Mesendoderm (in vitro differentiated cells): Measurements from ENCODE around the gene KASH5.
A peak's percentile ranks its signal among the peaks of the same experiment; 100 is the strongest.

Experiments used
- DNase-seq: peaks from one replicate; pipeline ENCODE4 v3.0.0; 2013
- H2AK5ac ChIP-seq: 2 replicates; pipeline ENCODE4 v1.6.1; 2013; ENCODE audit warnings: low read length, inconsistent platforms
- H2BK120ac ChIP-seq: 2 replicates; pipeline ENCODE4 v1.6.1; 2013; ENCODE audit warnings: low read depth, mild to moderate bottlenecking, low read length, moderate library complexity, mixed read lengths
- H2BK15ac ChIP-seq: replicated peaks from 2 replicates; pipeline ENCODE4 v1.6.1; 2013; ENCODE audit warnings: low read depth, mild to moderate bottlenecking, moderate library complexity
- H2BK5ac ChIP-seq: 2 replicates; pipeline ENCODE4 v1.6.1; 2013; ENCODE audit warnings: low read length, inconsistent platforms
- H3K18ac ChIP-seq: 2 replicates; pipeline ENCODE4 v1.6.1; 2013; ENCODE audit warnings: mild to moderate bottlenecking, low read length, mixed read lengths
- H3K23ac ChIP-seq: one replicate; pipeline ENCODE4 v1.6.1; 2013; ENCODE audit warnings: low read length
- H3K27ac ChIP-seq: 2 replicates; pipeline ENCODE4 v1.5.1; 2013; ENCODE audit warnings: low read depth, mild to moderate bottlenecking, inconsistent platforms, low read length, moderate library complexity
- H3K27me3 ChIP-seq: 2 replicates; pipeline ENCODE4 v1.6.1; 2013; ENCODE audit warnings: low read length, control low read depth, mild to moderate bottlenecking, inconsistent platforms; ENCODE audit not compliant: insufficient read depth, poor library complexity
- H3K36me3 ChIP-seq: 2 replicates; pipeline ENCODE4 v1.6.1; 2013; ENCODE audit warnings: low read length, inconsistent platforms; ENCODE audit not compliant: control insufficient read depth, insufficient read depth
- H3K4ac ChIP-seq: one replicate; pipeline ENCODE4 v1.6.1; 2013; ENCODE audit warnings: low read depth, mild to moderate bottlenecking, low read length, moderate library complexity
- H3K4me1 ChIP-seq: 2 replicates; pipeline ENCODE4 v1.6.1; 2013; ENCODE audit warnings: low read depth, low read length, inconsistent platforms; ENCODE audit not compliant: control insufficient read depth
- H3K4me2 ChIP-seq: 2 replicates; pipeline ENCODE4 v1.6.1; 2013; ENCODE audit warnings: low read length
- H3K4me3 ChIP-seq: 2 replicates; pipeline ENCODE4 v1.5.1; 2013; ENCODE audit warnings: mild to moderate bottlenecking, low read length
- H3K56ac ChIP-seq: one replicate; pipeline ENCODE4 v1.6.1; 2013; ENCODE audit warnings: low read length
- H3K79me1 ChIP-seq: 2 replicates; pipeline ENCODE4 v1.6.1; 2013; ENCODE audit warnings: low read length, inconsistent platforms
- H3K79me2 ChIP-seq: 2 replicates; pipeline ENCODE4 v1.6.1; 2013; ENCODE audit warnings: mild to moderate bottlenecking, low read length; ENCODE audit not compliant: control insufficient read depth, insufficient read depth
- H3K9ac ChIP-seq: 2 replicates; pipeline ENCODE4 v1.6.1; 2013; ENCODE audit warnings: low read length, inconsistent platforms
- H4K5ac ChIP-seq: one replicate; pipeline ENCODE4 v1.6.1; 2013; ENCODE audit warnings: low read length
- H4K8ac ChIP-seq: one replicate; pipeline ENCODE4 v1.6.1; 2013; ENCODE audit warnings: low read depth, mild to moderate bottlenecking, control low read depth, low read length, moderate library complexity
- WGBS: extraction: QIAGEN DNeasy Blood & Tissue Kit; methylation state at CpG from one replicate; pipeline ENCODE4 v1.1.7; 2013; ENCODE audit warnings: low lambda C conversion rate, missing lambda C conversion rate; ENCODE audit not compliant: insufficient coverage; ENCODE audit errors: extremely low coverage; 5-methylcytosine and 5-hydroxymethylcytosine counted together

KASH5 gene

GRCh38 chr19:49432141-49433073, 44.4 kb downstream of the KASH5 start:
- Histone ChIP-seq H3K79me1 (no peaks in the 10 kb centered on the region), H2BK15ac (no peak overlapping the region), H2BK120ac (no peak overlapping the region), H3K4me2 (no peak overlapping the region), H4K5ac (no peak overlapping the region), H3K4me3 (no peak overlapping the region), H3K9ac (no peak overlapping the region), H3K79me2 (no peaks in the 10 kb centered on the region), H3K23ac (no peak overlapping the region), H3K18ac (no peak overlapping the region), H2BK5ac (no peak overlapping the region), H3K27me3 (peaks cover 7% of the 10 kb centered on the region), H3K27ac (no peak overlapping the region), H3K4me1 (no peaks in the 10 kb centered on the region), H3K4ac (no peak overlapping the region), H4K8ac (no peak overlapping the region), H3K56ac (peak overlapping the region; percentile 17), H3K36me3 (no peaks in the 10 kb centered on the region), H2AK5ac (no peak overlapping the region)
- no CpG with 5 or more reads among the region's 63 CpGs for WGBS
- DNase-seq = peak; percentile 66

- no CpG with 5 or more reads among the region's 31 CpGs for WGBS
- Histone ChIP-seq H3K27ac (no peak overlapping the region), H3K9ac (no peak overlapping the region), H3K4me3 (no peak overlapping the region), H3K4ac (no peak overlapping the region), H4K5ac (no peak overlapping the region), H3K4me2 (no peak overlapping the region), H4K8ac (no peak overlapping the region), H2AK5ac (no peak overlapping the region), H3K36me3 (no peaks in the 10 kb centered on the region), H3K56ac (no peak overlapping the region), H3K18ac (no peak overlapping the region), H3K79me2 (no peaks in the 10 kb centered on the region), H2BK15ac (no peak overlapping the region), H3K79me1 (no peaks in the 10 kb centered on the region), H2BK5ac (no peak overlapping the region), H3K4me1 (no peaks in the 10 kb centered on the region), H3K27me3 (peaks cover 12% of the 10 kb centered on the region), H2BK120ac (no peak overlapping the region), H3K23ac (no peak overlapping the region)
- no peak for DNase-seq
Observed at GRCh38 chr19:49433240-49433901, 45.3 kb downstream of the KASH5 start.

DNA sequence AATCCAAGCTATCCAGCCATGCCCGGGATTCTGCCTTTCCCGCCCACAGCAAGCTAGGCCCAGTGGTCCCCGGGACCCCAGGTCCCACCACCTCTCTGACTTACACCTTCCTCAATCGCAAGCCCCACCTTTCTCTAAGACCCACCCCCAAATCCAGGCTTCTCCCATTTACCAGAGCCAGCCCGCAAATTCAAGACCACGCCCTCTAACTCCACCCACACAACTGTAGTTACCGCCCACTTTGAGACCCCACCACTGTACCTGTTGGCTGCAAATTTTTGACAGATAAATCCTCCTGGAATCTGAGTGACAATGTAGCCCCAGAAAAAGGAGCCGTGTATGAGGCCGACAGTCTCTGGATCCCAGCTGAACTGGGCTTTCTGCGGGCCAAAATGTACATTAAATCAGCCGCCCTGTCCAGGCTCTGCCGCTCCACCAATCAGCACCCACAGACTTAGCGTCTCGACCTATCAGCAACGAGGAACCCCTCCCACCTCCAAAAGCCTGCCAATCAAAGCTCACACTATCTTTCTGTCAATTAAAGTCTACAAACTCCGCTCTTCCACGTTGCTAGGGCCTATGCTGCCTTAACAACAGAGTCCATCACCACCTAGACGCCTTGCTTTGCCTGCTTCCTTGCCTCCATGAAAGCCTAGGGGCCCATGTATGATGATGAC, 47.0 kb downstream of the KASH5 start:
- Histone ChIP-seq H4K5ac (no peak overlapping the region), H3K4ac (no peak overlapping the region), H2BK120ac (no peak overlapping the region), H3K27ac (no peak overlapping the region), H3K56ac (no peak overlapping the region), H3K4me1 (no peaks in the 10 kb centered on the region), H3K9ac (no peak overlapping the region), H3K18ac (no peak overlapping the region), H3K27me3 (peaks cover 23% of the 10 kb centered on the region), H3K4me3 (no peak overlapping the region), H3K23ac (no peak overlapping the region), H2BK15ac (no peak overlapping the region), H3K79me2 (no peaks in the 10 kb centered on the region), H3K79me1 (no peaks in the 10 kb centered on the region), H2AK5ac (no peak overlapping the region), H3K4me2 (no peak overlapping the region), H2BK5ac (no peak overlapping the region), H3K36me3 (no peaks in the 10 kb centered on the region), H4K8ac (no peak overlapping the region)
- no CpG with 5 or more reads among the region's 18 CpGs for WGBS
- no peak for DNase-seq

DNA sequence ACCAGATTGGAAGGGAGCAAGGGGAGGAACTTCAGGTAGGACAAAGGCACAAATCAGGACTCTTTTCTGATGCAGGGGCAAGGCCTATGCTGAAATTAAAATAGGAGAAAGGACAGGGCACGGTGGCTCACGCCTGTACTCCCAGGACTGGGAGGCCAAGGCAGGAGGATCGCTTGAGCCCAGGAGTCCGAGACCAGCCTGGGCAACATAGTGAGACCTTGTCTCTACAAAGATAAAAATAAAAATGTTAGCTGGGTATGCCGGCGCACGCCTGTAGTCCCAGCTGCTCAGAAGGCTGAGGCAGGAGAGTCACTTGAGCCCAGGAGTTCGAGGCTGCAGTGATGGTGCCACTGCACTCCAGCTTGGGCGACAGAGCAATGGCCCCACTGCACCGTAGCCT, 47.6 kb downstream of the KASH5 start:
- no peak overlapping the region for H2AK5ac ChIP-seq
- WGBS = no CpG with 5 or more reads among the region's 10 CpGs

DNA sequence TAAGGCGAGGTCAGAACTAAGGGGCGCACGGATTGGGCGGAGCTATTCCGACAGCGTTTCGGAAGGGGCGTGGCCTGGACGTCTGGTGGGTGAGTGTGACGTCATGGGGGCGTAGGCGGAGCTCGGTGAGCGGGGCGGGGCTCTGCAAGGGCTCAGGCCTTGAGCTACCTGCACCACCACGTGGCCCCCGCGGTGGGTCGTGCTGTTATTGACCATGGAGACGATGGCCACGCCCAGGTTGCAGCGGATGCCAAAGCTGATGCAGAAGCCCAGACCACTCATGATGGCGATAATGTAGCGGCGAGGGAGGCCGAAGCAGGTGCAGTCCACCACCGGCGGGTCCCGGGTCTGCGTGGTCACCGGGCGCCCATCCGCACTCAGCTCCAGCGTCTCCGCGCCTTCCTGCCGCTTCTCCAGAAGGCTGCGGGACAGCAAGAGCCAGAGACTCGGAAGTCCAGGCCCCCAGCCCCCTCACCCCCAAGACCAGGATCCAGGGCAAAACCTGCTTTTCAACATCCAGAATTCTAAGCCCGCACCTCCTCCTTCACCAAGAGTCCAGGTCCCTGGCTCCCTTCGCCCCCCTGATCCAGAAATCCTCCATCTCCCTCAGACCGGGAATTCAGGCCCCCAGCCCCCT, 48.5 kb downstream of the KASH5 start:
- peak; percentile 89 for DNase-seq
- Histone ChIP-seq H3K79me2 (no peaks in the 10 kb centered on the region), H3K4me2 (peak overlapping the region; percentile 31), H4K8ac (no peak overlapping the region), H2BK5ac (no peak overlapping the region), H3K27me3 (peaks cover 34% of the 10 kb centered on the region), H3K4ac (no peak overlapping the region), H2BK15ac (no peak overlapping the region), H3K18ac (no peak overlapping the region), H3K79me1 (no peaks in the 10 kb centered on the region), H3K9ac (no peak overlapping the region), H3K4me1 (no peaks in the 10 kb centered on the region), H3K4me3 (no peak overlapping the region), H3K27ac (no peak overlapping the region), H3K56ac (no peak overlapping the region), H2BK120ac (no peak overlapping the region), H3K36me3 (no peaks in the 10 kb centered on the region), H3K23ac (no peak overlapping the region), H4K5ac (no peak overlapping the region), H2AK5ac (no peak overlapping the region)
- WGBS = no CpG with 5 or more reads among the region's 42 CpGs

More for the DNA sequence above, 47.6 kb downstream of the KASH5 start:
- no peak overlapping the region for H2BK15ac ChIP-seq
- no peak overlapping the region for H3K23ac ChIP-seq
- no peaks in the 10 kb centered on the region for H3K79me1 ChIP-seq
- no peak overlapping the region for H3K4me2 ChIP-seq
- no peak overlapping the region for H3K9ac ChIP-seq
- no peak for DNase-seq
- no peak overlapping the region for H3K4me3 ChIP-seq
- no peaks in the 10 kb centered on the region for H3K36me3 ChIP-seq
- no peak overlapping the region for H3K4ac ChIP-seq
- H3K27me3 ChIP-seq = peaks cover 29% of the 10 kb centered on the region
- H3K27ac ChIP-seq = no peak overlapping the region
- H3K18ac ChIP-seq = no peak overlapping the region
- no peak overlapping the region for H4K5ac ChIP-seq
- H3K79me2 ChIP-seq = no peaks in the 10 kb centered on the region
- H3K4me1 ChIP-seq = no peaks in the 10 kb centered on the region
- H2BK5ac ChIP-seq = no peak overlapping the region
- H2BK120ac ChIP-seq = no peak overlapping the region
- H4K8ac ChIP-seq = no peak overlapping the region
- H3K56ac ChIP-seq = no peak overlapping the region
